Esophagus squamous epithelium (tissue), 4 donors: Measurements from ENCODE around the gene LAMA3.

Experiments used
- POLR2A ChIP-seq, 4 donors: fragments of 450-650 bp; IDR thresholded peaks; one replicate each; pipeline ENCODE4 v1.6.1; 2017; ENCODE audit warnings: antibody characterized with exemption in 4 of 4, mild to moderate bottlenecking in 4 of 4, moderate library complexity in 3 of 4
- TF ChIP-seq, protein P1 (sequence below), 6 experiments: fragments of 450-650 bp in 4 of 6; fragments of 200-600 bp in 2 of 6; sonication (generic) in 2 of 6; IDR thresholded peaks; one replicate each; pipeline ENCODE4 v1.5.1; 2016 to 2019; ENCODE audit warnings: antibody characterized with exemption in 6 of 6, mild to moderate bottlenecking in 4 of 6, moderate library complexity in 4 of 6

DNA sequence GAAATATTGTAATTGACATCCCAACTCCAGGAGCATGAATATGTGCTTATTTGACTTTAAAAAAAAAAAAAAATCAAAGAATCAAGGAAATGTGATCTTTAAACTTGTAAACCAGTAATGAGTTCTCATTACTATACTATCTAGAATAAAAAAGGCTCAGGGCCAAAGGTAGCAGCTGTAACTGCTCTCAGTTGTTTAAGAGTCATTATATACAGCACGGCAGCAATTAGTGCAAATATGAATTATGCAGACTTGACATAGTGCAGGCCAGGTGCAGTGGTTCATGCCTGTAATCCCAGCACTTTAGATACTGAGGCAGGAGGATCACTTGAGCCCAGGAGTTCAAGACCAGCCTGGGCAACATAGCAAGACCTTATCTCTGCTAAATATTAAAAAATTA, 199.6 kb downstream of the LAMA3 start:
- no peak for TF ChIP-seq POLR2A (IDR thresholded peaks at IDR 0.05)
- TF ChIP-seq, protein P1, sequence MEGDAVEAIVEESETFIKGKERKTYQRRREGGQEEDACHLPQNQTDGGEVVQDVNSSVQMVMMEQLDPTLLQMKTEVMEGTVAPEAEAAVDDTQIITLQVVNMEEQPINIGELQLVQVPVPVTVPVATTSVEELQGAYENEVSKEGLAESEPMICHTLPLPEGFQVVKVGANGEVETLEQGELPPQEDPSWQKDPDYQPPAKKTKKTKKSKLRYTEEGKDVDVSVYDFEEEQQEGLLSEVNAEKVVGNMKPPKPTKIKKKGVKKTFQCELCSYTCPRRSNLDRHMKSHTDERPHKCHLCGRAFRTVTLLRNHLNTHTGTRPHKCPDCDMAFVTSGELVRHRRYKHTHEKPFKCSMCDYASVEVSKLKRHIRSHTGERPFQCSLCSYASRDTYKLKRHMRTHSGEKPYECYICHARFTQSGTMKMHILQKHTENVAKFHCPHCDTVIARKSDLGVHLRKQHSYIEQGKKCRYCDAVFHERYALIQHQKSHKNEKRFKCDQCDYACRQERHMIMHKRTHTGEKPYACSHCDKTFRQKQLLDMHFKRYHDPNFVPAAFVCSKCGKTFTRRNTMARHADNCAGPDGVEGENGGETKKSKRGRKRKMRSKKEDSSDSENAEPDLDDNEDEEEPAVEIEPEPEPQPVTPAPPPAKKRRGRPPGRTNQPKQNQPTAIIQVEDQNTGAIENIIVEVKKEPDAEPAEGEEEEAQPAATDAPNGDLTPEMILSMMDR (IDR thresholded peaks at IDR 0.05) = no peak
